ENCODE data around the gene AK2.

AK2 gene

GRCh38 chr1:32969566-32969965, 67.1 kb downstream of the AK2 start:
- no peak for DNase-seq

GRCh38 chr1:32967888-32968568, 68.7 kb downstream of the AK2 start:
- DNase-seq, result no peak

DNA sequence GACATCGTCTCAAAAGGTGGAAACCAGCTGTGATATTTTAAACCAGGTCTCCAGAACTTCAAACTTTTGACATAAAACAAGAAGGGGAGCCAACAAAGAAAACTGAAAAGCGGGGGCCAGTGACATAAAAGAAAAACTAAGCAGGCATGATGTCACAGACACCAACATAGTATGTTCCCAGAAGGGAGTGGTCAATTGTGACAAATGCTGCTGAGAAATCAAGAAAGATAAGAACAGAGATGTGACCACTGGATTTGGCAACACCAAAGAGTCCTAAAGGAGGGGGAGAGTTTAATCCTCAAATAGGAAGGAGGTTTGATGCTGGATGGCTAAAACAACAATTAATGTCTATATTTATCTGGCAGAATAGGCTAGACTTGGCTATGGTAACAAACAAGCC, 69.8 kb downstream of the AK2 start:
- no peak for DNase-seq

- no peak for DNase-seq
These were observed 71.4 kb downstream of the AK2 start for GRCh38 chr1:32965251-32965747.

- DNase-seq, result peak; percentile 92
These were observed 72.0 kb downstream of the AK2 start, which contains the start of gene RNF19B for GRCh38 chr1:32964461-32965250. Gene RNF19B, minus strand, starts transcription at chr1:32964809. Its CDS starts 124 bp downstream, at chr1:32964685.

- DNase-seq, result peak; percentile 35
These were observed 72.8 kb downstream of the AK2 start for GRCh38 chr1:32963746-32964460.

- no peak for DNase-seq
These were observed 74.3 kb downstream of the AK2 start for GRCh38 chr1:32962248-32962896.

DNA sequence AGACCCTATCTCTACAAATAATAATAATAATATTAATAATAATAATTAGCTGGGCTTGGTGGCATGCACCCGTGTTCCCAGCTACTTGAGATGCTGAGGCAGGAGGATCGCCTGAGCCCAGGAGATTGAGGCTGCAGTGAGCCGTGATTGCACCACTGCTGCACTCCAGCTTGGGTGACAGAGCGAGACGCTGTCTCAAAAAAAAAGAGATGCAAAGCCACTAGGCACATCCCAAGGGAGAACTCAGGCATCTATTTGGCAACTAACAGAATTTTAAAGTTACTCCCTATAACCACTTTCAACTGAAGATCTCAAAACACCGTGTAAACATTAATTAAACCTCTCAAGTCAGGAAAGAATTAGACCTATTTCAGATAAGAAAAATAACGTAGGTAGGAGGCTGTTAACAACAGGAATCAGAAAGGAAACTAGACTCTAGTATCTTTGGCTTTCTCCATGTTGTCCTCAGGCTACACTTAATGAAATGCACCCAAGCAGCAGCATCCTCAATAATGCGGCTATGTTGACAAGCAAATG, 75.8 kb downstream of the AK2 start:
- no peak for DNase-seq

- no peak for DNase-seq
These were observed 76.3 kb downstream of the AK2 start for GRCh38 chr1:32960342-32960741.

DNA sequence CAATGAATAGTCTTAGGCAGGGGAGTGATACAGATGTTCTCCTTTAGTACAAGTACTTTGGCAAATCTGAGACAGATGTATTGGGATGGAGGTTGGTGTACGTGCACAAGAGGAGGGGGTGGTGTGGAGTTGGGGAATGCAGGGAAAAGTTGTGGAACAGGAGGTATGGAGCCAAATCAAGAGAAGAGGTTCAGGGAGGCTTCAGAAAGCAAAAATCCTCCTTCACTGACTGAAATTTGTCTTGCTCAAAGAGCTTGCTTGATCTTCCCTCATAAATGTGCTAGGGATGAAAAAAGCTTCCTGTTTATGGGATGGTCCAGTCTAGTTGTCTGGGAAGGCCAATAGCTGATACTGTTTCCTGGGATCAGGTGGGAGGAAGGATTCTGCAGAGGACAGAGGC, 77.9 kb downstream of the AK2 start:
- no peak for DNase-seq
